ENCODE measurements around the gene MAP3K2. TPM values are rescaled to one million over a fixed set of nuclear protein-coding genes. Genes with fewer than 3 reads are reported as not detected.

The MAP3K2 gene
- total RNA-seq, 4 donors from 2014 or later: 33.8 to 46.4 (median 39.4) TPM

- ATAC-seq (peak; percentile 62 to 70), DNase-seq (peak; percentile 70 to 81)
- H3K27me3 ChIP-seq: no peaks in the 10 kb centered on the region
- in situ Hi-C loops (cut with MboI; ENCODE audit: low sequenced_read_pairs in 4 of 4): loop anchor here in 1 of 4 donors (25.0 kb wide), 1 partner anchor 300 kb away; no protein-coding TSS in a partner anchor
- H3K9me3 ChIP-seq: no peaks in the 10 kb centered on the region
- H3K27ac ChIP-seq: peak overlapping the region; percentile 99 to 100 (median 100)
- H3K36me3 ChIP-seq: no peaks in the 10 kb centered on the region
- TF ChIP-seq CTCF (IDR thresholded peaks at IDR 0.05 in 4 of 5, conservative IDR thresholded peaks at IDR 0.05 in 1 of 5) (no peak), POLR2A (IDR thresholded peaks at IDR 0.05) (no peak)
- H3K4me3 ChIP-seq: peak overlapping the region; percentile 77 to 97 (median 94)
- H3K4me1 ChIP-seq: peaks cover 42 to 49% of the 10 kb centered on the region in 2 donors
- intact Hi-C loops (cut with DNase I; ENCODE audit: low total_unique reads): loop anchor here (5.0 to 10.0 kb wide), 3 partner anchors 140 to 322 kb away; partner anchors contain the start of genes IWS1 and SFT2D3
These were observed 766 bp downstream of the MAP3K2 start for GRCh38 chr2:127386764-127387654.

GRCh38 chr2:127386246-127386645 lies 1.5 kb downstream of the MAP3K2 start:
- Histone ChIP-seq H3K27ac (peak overlapping the region; percentile 99 to 100 (median 100)), H3K4me1 (peaks cover 50 to 56% of the 10 kb centered on the region in 2 donors), H3K27me3 (no peaks in the 10 kb centered on the region), H3K4me3 (peak overlapping the region; percentile 77 to 97 (median 94)), H3K9me3 (no peaks in the 10 kb centered on the region), H3K36me3 (no peaks in the 10 kb centered on the region)
- no peak for ATAC-seq
- no peak for DNase-seq
- in situ Hi-C loops (cut with MboI; ENCODE audit: low sequenced_read_pairs in 4 of 4): loop anchor here in 1 of 4 donors (25.0 kb wide), 1 partner anchor 299 kb away; no protein-coding TSS in a partner anchor
- no peak for TF ChIP-seq CTCF (IDR thresholded peaks at IDR 0.05 in 4 of 5, conservative IDR thresholded peaks at IDR 0.05 in 1 of 5)
- no peak for TF ChIP-seq POLR2A (IDR thresholded peaks at IDR 0.05)
- intact Hi-C loops (cut with DNase I; ENCODE audit: low total_unique reads): loop anchor here (5.0 to 10.0 kb wide), 3 partner anchors 141 to 321 kb away; partner anchors contain the start of genes IWS1 and SFT2D3

- in situ Hi-C loops (cut with MboI; ENCODE audit: low sequenced_read_pairs in 4 of 4): loop anchor here in 1 of 4 donors (25.0 kb wide), 1 partner anchor 297 kb away; no protein-coding TSS in a partner anchor
- ATAC-seq: no peak
These were observed 3.2 kb downstream of the MAP3K2 start for GRCh38 chr2:127384529-127384928.

GRCh38 chr2:127382831-127383230 lies 4.9 kb downstream of the MAP3K2 start:
- TF ChIP-seq CTCF (IDR thresholded peaks at IDR 0.05 in 4 of 5, conservative IDR thresholded peaks at IDR 0.05 in 1 of 5) (no peak), POLR2A (IDR thresholded peaks at IDR 0.05) (no peak)

More at GRCh38 chr2:127384529-127384928, 3.2 kb downstream of the MAP3K2 start:
- peaks cover 66 to 72% of the 10 kb centered on the region in 2 donors for H3K4me1 ChIP-seq
- intact Hi-C loops (cut with DNase I; ENCODE audit: low total_unique reads): loop anchor here (10.0 kb wide), 2 partner anchors 320 kb away; partner anchors contain the start of gene SFT2D3
- DNase-seq: no peak
- peak overlapping the region; percentile 99 to 100 (median 100) for H3K27ac ChIP-seq
- no peak for TF ChIP-seq POLR2A (IDR thresholded peaks at IDR 0.05)
- no peak for TF ChIP-seq CTCF (IDR thresholded peaks at IDR 0.05 in 4 of 5, conservative IDR thresholded peaks at IDR 0.05 in 1 of 5)
- no peaks in the 10 kb centered on the region for H3K36me3 ChIP-seq
- H3K4me3 ChIP-seq: no peak overlapping the region
- H3K9me3 ChIP-seq: no peaks in the 10 kb centered on the region
- H3K27me3 ChIP-seq: no peaks in the 10 kb centered on the region

More at GRCh38 chr2:127382831-127383230, 4.9 kb downstream of the MAP3K2 start:
- Histone ChIP-seq H3K4me1 (peaks cover 62 to 69% of the 10 kb centered on the region in 2 donors), H3K27me3 (no peaks in the 10 kb centered on the region), H3K4me3 (no peak overlapping the region), H3K27ac (peak overlapping the region; percentile 36 to 100 (median 100)), H3K36me3 (no peaks in the 10 kb centered on the region), H3K9me3 (no peaks in the 10 kb centered on the region)
- in situ Hi-C loops (cut with MboI; ENCODE audit: low sequenced_read_pairs in 4 of 4) (loop anchor here in 1 of 4 donors (25.0 kb wide), 1 partner anchor 296 kb away; no protein-coding TSS in a partner anchor), intact Hi-C loops (cut with DNase I; ENCODE audit: low total_unique reads) (loop anchor here (10.0 kb wide), 2 partner anchors 318 to 322 kb away; partner anchors contain the start of gene SFT2D3)
- peak in 1 of 2 donors; percentile 8 for ATAC-seq
- DNase-seq: no peak

All from gastrocnemius medialis (tissue), 4 donors.